Cardiac fibroblast (primary cell): ENCODE results near the gene ANXA2.
A peak's percentile ranks its signal among the peaks of the same experiment; 100 is the strongest.

Experiments
- DNase-seq, 2 donors: peaks; one replicate each; pipeline versions ENCODE4 v3.0.0 to v3.0.0-alpha.2; 2010; ENCODE audit warnings: low read depth in 2 of 2
- H3K4me3 ChIP-seq, 2 donors: replicated peaks in 1 of 2; 1 replicate in 1 of 2; 2 replicates in 1 of 2; pipeline ENCODE4 v1.5.1; 2011; ENCODE audit warnings: low read depth in 2 of 2, low read length in 2 of 2, mild to moderate bottlenecking in 2 of 2, moderate library complexity in 1 of 2
- CTCF ChIP-seq: IDR thresholded peaks from one replicate; pipeline ENCODE4 v1.5.1; 2011; ENCODE audit warnings: low read depth, mild to moderate bottlenecking, low read length, inconsistent platforms

ANXA2 gene

GRCh38 chr15:60315878-60316277 is 81.9 kb downstream of the ANXA2 start:
- no peak for TF ChIP-seq CTCF
- DNase-seq = no peak
- no peak overlapping the region for H3K4me3 ChIP-seq

DNA sequence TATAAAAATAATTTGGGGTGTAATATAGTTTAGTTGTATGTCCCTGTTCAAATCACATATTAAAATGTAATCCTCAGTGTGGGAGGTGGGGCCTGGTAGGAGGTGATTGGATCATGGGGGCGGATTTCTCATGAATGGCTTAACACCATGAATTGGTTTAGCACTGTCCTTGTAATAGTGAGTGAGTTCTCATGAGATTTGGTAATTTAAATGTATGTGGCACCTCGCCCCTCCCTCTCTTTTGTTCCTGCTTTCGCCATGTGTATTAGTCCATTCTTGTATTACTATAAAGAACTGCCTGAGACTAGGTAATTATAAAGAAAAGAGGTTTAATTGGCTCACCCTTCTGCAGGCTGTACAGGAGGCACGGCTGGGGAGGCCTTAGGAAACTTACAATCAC is 83.9 kb downstream of the ANXA2 start:
- no peak for DNase-seq
- H3K4me3 ChIP-seq = no peak overlapping the region
- no peak for TF ChIP-seq CTCF

DNA sequence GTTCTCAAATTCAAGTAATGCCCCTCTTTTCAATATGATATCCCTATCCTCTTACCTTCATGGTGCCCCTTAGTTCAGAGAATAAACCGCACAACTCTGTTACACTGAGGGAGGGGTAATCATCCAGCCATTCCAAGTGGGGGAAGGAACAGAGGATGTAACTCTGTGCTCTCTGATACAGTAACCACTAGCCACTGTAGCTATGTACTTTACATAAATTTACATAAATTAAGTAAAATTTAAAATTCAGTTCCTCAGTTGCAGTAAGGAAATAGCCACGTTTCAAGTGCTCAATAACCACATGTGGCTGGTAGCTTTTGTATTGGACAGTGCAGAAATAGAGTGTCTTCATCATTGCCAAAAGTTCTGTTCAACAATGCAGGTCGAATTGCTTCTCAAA is 90.8 kb downstream of the ANXA2 start:
- no peak for DNase-seq
- H3K4me3 ChIP-seq = no peak overlapping the region
- no peak for TF ChIP-seq CTCF

GRCh38 chr15:60301024-60301423 is 96.8 kb downstream of the ANXA2 start:
- DNase-seq = peak in 1 of 2 donors; percentile 10
- TF ChIP-seq CTCF = no peak
- H3K4me3 ChIP-seq = no peak overlapping the region

GRCh38 chr15:60299452-60300047 is 98.2 kb downstream of the ANXA2 start:
- peak; percentile 7 to 15 for DNase-seq
- TF ChIP-seq CTCF = peak; percentile 9
- no peak overlapping the region for H3K4me3 ChIP-seq
